Stimulated activated CD8-positive, alpha-beta memory T cell treated with anti-CD3 and anti-CD28 coated beads, Interleukin-4, amount 100 ng/mL, for 48 hours (primary cell): Measurements from ENCODE around the gene SV2C.
A peak's percentile ranks its signal among the peaks of the same experiment; 100 is the strongest.

Experiments
- DNase-seq: peaks from one replicate; pipeline ENCODE4 v3.0.0-alpha.2; 2020

The SV2C gene

DNA sequence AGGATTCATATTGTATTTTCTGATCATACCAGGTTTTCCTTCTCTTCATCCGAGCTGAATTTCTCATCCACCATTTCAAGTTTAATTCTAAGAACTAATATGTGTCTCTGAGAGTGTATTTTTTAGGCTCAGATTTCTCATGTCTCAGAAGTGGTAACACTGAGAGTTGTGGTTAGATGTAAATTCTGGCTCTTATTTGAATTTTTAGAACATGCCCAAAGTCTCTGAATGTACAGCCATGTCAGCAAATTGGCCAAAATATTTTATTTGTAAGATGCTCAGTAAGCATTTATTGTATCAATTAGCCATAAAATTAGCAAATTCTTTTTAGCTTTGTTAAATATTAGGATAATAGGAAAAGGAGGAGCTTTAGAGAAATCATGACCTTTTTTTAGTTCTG is 16.6 kb downstream of the SV2C start:
- no peak for DNase-seq

DNA sequence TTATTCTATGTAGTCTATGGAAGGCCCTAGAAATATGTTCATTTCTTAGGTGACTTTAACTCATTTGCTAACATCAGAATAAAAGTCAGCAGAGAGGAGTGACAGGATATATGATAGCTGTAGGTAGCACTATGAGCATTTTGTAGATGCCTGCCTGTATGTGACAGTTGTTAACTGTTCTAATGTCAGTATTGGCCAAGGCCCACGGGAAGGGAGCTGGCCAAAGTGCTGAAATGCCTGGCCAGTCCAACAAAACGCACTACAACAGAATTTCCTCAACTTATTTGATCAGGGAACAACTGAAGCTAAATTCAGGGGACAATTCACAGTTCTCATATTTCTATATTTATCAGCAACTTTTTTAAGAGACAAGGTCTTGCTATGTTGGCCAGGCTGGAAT is 20.8 kb downstream of the SV2C start:
- peak; percentile 41 for DNase-seq

DNA sequence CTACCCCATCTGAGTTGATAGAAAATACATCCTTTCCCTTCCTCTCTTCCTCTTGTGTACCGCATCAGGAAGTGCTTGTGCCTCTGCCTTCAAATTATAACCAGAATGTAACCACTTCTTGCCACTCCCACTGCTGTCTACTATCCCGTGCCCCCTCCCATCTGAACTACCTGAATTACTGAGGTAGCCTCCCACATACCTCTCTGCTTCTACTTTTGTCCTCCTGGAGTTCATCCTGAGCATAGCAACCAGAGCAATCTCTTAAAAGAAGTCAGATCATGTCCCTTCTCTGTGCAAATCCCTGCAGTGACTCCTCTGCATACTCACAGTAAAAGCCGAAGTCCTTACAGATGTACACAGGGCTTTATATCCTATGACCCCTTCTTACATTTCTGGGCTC is 23.0 kb downstream of the SV2C start:
- DNase-seq = no peak

DNA sequence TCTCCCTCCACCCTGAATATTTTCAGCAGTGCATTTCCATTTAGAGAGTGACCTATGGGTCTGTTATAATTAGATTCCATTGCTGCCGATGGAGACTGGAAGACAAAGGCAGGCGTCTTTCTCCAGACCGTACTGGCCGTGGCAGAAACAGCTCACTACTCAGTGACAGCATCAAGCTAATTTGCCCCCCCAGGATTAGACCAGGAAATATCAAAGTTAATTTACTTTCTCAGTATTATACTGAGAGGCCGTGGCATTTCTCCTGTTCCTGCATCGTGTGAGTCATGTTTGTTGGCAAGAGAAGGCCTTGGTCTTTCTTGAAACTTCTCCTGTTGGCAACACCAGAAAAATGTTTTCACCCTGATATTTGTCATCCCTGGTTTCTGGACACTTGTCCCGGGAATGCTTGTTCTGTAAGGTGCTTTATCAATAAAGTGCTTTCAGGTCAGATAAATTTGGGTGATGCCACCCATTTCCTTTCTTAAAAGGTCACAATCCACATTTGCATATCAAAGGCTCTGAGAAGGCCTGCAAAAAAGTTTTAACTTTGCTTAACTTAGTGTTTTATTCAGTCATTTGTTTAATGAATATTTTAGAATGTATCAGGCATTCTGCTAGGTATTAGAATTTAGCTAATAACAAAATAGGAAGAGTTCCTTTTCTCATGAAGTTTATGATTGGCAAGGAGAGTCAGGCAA is 28.4 kb downstream of the SV2C start:
- DNase-seq = no peak

DNA sequence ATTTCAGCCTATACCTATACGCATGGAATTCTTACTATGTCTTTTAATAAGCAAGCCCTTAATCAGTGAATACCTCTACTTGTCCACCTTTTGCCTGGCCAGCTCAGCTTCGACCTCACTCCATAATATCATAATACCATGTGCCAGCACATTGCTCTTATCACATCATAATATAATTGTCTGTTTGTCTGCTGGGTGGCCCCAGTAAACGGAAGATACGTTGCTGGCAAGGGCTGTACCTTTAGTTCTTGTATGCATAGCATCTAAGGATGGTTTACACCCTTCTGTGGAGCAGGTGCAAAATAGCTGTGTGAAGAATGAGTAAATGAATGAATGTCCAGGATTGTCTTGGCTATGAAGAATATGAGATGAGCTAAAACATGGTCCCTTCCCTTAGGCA is 29.9 kb downstream of the SV2C start:
- DNase-seq = no peak

DNA sequence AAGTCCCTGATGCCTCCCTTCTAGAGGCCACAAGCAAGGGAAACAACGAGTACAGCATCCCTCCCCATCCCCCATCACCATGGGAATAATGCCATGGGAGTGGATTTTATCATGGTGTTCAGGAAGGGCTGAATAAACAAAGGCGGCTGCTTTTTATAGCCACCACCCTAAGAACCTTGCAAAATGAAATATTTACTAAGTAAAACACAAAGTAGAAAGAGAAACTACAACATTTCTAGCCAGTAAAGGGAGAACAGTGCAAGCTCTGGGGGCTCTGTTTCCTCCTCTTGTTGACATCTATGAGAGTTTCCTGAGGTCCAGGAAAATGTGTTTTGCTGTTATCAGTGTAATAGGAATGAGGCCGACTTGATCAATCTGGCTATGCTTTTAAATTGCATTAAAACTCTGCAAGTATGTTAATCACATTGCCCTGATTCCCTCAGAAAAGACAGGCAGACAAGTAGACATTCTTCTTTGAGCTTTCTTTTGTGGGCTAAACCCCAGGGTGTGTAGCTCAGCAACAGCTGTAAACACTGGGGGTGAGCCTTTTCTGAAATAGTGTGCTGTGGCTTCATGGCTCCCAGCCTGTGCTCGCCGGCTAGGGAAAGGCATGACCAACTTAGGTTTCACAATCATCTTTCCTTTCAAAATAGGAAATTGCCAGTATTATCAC is 31.1 kb downstream of the SV2C start:
- no peak for DNase-seq

DNA sequence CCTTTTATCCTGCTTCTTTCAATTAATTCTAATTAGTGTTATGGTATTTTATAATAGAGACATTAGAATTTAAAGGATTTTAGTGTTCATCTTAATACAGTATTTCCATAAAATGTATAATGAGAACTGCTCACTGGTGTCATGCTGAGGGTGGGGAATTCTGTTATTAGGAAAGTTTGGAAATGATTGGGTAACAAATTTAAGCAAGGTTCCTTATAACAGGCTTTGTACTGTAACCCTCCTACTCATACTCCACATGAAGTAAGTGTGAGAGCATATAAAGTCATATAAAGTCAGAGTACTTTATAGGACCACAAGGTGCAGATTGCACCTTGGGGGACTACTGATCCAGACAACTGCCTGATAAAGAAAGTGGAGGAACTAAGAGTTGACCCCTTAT is 42.2 kb downstream of the SV2C start:
- DNase-seq = no peak

DNA sequence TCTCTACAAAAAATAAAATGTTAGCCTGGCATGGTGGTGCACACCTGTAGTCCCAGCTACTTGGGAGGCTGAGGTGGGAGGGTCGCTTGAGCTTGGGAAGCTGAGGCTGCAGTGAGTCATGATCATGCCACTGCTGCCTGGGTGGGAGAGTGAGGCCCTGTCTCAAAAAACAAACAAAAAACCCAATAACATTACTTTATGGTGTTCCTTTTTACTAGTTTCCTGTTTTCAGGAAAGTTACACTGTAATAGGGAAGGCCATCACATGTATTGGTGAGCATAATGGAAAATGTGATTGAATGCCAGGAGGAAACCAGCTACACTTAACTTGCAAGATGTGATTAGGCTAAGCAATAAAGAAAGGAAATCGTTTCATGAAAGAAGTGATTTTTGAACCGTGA is 42.7 kb downstream of the SV2C start:
- no peak for DNase-seq

DNA sequence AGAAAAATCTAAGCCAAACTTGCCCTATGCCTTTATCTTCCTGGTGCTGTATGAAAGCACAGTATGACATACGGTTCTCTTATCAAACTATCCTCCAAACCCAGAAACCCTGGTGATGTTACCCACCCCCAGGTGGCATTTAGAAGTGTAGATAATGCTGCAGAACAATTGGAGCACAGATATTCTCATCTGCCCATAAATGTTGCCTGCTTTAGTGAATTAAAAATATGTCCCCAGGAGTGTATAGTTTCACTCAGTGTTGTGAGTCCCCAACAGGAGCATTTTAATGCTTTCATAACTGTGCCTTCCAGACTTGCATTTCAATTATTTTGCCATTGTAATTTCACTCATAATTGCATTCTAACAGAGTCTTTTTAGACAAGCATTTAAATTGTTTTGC is 50.8 kb downstream of the SV2C start:
- no peak for DNase-seq

DNA sequence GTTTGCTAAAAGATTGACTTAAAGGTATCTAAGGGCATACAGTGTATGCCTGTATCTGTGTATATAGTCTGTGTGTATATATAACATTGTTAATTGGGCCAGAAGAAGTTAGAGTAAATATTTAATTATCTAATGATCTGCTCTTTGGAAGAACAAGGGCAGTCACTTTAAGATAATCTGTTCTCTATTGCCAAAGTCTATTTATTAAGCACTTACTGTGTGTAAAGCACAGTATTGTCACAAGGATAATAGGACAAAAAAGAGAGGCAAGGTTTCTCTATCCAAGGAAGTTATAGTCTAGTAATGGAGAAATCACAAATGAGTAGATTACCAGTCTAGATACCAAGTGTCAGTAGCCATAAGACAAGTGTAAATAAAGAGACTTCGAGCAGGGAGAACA is 51.5 kb downstream of the SV2C start:
- no peak for DNase-seq

DNA sequence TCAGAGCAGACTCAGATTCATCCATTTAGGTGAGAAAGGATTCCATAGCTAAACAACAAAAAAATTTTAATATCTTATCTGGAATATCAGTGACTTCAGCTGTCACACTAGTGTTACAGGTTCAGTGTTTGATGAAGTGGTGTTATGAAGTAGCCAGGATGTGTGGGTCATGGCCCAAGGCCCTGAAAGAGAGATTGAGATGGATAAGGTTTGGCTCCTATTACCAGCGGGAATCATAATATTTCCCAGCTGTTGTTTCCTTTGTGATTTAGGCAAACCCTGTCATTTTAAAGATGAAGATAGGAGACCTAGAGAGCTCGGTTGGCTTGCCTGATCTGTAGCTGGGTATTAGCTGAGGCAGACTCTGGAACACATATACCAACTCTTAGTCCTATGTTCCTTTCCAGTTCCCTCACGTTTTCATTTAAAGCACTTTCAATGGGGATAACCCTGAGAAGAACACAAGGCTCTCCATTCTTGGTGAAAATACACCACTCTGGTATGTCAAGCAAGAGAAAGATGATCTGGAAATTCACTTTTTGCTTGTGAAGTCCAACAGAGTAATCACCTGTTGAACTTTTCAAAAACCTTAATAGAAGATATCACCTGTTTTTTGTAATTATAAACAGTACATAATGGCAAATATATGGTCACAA is 54.8 kb downstream of the SV2C start:
- DNase-seq = no peak

DNA sequence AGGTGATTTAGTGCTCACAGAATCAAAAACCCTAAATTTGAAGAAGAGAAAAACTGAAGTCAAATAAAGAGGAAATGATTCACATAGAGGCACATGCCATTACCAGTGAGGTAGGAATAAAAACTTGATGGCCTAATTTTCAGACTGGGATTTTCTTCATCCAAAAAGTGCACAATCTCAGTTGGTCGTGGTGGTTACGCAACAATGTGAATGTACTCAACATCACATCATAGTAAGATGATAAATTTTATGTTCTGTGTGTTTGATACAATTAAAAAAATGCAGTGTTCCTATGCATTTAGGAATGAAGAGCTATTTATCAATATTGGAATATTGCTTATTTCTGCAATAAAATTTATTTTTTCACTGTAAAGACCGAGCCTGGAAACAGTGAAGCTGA is 60.7 kb downstream of the SV2C start:
- no peak for DNase-seq

DNA sequence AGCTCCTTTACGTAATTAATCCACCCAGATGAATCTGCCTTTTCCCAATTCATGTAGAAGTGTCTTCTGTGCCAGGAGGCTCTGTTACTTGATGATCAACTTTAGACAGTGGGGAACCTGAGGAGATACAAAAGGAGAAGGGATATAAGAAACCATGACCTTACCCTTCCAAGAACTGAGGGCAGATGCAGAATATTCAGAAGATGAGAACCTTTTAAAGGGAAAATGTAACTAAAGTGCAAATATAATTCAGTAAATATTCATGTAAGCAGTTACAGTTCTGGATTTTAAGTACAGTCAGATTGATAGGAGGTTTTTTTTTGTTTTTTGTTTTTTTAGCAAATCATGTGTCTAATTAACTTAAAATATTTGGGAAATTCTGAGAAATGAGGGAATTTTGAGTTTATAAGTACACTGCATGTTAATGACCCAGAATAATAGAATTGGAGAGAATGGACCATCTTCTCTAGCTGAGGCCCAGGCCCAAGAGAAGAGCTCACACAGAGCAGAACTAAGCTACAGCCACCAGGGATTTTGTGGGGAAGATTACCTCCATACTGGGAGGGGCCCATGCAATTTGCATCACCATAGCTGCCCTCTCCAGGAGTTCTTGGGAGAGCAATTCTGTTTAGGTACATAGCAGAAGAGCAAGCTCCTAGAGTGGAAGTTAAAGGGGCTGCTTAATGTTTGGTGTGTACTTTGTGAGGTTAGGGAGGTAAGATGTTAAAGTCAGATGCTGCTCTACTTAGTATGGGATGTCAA is 61.5 kb downstream of the SV2C start:
- DNase-seq = no peak

DNA sequence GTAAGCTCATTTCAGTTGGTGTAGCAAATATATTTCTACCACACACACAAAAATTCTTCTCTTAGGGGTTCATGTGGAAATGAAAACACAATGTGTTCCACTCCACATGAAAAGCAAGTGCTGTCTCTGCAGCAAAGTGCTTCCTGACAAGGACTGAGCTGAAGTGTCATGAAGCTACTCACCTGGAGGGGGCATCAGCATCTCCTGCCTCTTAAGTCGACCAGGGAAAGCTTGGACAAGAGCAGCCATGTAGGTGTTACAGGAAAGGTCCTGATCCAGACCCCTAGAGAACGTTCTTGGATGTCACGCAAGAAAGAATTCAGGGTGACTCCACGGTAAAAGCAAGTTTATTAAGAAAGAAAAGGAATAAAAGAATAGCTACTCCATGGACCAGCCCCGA is 62.8 kb downstream of the SV2C start:
- peak; percentile 30 for DNase-seq

DNA sequence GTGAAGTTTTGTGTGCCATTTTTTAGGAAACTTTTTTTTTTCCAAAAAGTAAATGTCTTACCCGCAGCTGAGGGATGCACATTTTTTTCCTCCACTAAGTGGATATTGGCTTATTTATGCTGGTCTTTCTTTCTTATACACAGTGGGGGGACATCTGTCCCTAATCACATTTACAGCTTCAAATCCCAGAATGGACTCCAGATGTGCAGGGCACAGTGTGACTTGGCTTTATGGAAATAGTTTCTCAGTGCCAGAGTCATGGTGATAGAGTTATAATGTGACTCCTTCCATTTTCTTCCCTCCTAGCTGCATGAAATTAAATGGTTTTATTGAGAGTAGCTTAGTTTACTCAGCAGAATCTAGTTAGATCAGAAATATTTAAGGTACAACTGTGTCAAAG is 66.5 kb downstream of the SV2C start:
- no peak for DNase-seq

DNA sequence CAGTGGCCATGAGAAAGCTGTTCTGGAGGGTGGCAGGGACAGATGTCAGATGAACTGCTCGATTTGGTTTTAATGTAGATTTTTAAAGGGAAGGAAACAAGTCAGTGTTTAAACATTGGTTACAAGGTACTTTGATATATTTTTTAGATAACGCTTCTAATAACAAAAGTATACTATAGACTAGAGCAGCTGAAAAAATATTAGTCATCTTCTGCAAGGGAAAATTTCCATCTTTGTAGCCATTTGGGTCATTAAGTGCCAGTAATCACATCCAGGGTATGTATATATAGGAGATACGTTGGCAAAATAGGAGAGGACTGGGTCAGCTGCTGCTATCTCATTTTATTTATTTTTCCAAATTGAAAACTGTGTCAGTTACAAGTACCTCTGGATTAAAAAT is 69.0 kb downstream of the SV2C start:
- DNase-seq = no peak

DNA sequence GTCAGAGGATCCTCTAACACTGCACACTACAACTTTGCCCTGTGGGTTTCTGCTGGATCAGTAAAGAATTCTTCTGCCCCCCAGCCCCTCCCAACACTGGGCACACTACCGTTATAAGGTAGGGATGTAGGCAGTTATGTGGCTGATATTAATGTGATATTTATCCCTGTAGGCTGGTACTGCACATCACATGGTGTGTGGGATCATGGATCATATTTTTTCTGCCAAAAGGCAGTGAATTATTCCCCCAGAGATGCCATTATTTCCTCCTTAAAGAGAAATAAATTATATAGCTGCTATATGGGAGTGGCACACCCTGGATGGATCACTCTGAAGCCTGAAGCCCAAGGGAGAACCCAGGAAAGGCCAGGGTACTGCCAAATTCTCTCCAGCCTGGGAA is 69.5 kb downstream of the SV2C start:
- no peak for DNase-seq

DNA sequence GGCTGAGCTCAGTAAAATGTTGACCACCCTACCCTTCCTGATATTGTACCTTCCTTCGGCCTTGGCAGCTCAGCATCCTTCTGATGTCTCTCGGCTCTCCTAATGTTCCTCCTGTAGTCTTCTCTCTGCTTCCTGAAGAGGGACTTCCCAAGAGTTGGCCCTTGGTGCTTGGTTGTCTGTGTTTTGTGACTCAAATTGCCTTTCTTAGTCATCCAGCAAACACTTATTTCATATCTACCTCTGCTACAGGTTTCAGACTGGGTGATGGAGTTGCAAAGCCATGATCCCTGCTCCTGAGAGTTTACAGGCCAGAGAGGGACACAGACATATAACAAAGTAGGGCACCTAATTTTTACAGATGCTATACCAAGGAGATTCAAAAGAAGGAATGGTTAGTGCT is 70.1 kb downstream of the SV2C start:
- no peak for DNase-seq

DNA sequence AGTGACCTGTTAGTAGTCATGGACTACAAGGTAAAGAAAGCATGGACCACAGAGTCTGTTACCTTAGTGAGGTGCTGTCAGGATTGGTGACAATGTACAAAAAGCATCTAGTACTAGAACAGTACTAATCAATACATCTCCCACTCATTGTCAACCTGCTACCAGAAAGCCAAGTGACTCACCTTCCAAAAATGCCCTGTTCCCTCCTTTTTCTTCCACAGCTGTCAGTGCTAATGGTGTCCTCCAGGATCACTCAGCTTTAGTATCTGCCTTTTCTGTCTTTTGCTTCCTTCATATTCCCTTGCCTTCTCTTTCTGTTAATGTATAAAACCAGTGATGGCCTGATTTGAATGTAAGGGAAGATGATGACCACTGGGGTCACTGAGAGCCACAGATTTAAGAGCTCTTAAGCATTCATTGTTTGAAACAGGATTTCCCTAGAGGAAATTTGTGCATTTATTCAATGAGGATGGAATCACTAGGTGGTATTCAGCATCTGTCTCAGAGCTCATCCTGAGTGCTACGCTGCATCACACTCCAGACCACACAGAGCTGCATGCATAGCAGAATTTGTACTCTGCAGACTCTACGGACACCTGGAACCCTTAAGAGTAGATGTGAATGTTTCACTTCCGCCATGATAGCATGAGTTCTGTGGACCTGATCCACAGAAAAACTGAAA is 71.0 kb downstream of the SV2C start:
- no peak for DNase-seq

DNA sequence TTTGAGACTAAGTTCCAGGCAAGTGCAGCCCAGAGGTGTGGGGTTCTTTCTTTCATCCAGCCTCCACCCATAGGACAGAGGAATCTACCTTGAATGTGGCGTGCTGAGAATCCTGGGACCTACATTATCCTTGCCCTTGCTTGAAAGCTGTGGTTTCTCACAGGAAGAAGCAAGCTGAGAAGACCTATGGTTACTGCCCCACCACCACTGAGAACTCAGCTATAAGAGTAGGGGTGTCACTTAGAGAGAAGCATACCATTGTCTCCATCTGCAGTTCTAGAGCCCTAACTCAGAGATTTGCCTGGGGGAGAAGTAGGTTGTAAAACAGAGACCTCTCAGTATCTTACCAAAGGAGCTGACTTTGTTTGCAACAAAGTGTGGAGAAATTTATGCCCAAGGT is 72.4 kb downstream of the SV2C start:
- DNase-seq = no peak

DNA sequence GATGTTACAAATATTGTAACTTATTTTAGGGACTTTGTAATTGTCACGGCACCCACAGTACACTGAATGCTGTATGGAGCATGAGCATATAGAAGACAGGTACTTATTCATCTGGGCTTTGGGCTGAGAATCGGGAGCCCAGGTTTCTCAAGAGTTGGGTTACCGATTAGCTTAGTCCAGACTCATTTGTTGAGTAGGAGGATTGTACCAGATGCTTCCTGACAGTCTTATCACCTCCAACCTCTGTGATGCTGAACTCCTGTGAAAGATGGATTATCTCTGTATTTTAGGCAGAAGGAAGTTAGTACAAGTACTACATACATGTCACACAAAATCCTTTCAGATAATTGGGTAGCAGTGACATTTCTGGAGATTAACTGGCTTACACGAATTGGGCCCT is 79.2 kb downstream of the SV2C start:
- no peak for DNase-seq

DNA sequence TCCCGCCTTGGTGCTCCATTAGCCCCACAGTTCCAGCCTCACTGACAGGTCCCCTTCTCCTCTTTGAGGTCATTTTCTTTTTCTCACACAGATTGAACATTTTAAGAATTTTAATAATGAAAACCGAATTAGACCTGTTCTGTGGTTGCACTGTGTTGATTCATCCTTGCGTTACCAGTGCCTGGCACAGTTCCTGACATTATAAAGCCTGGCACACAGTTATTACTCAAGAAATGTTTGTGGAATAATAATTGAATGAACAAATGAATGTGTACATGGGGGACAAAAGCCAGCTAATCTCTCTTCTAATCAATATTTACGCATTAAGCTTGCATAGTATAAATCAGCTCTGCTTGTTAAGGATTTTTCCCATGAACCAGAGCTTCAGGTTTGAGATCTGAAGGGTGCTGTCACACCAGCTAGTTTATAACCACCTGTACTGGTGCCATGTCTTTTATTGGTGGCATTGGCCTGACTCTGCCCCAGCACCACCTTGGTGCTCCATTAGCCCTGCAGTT is 80.0 kb downstream of the SV2C start:
- DNase-seq = no peak

DNA sequence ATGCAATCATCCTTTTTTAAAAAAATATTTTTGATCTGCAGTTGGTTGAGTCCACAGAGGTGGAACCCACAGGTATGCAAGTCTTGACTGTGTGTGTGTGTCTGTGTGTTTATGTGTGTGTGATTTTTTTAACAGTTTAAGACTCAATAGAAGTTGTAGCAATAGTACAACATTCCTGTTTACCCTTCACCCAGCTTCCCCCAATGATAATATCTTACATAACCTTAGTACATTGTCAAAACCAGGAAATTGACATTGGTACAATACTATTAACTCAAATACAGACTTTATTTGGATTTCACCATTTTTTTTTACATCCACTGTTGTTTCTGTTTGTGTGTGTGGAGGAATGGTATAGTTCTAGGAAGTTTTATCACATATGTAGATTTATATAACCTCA is 81.8 kb downstream of the SV2C start:
- DNase-seq = no peak
